HG03196 (cell line): ENCODE data around the gene THAP9.
"Not testable (repeated sequence)": the region's sequence is repeated elsewhere in the genome, so short reads cannot be mapped to it uniquely, and the experiment has no call there.

Experiments used
- ATAC-seq: cut with Tn5 transposase; IDR thresholded peaks from one replicate; pipeline ENCODE4 v1.9.1; 2021; ENCODE audit not compliant: unreplicated experiment

Gene THAP9

DNA sequence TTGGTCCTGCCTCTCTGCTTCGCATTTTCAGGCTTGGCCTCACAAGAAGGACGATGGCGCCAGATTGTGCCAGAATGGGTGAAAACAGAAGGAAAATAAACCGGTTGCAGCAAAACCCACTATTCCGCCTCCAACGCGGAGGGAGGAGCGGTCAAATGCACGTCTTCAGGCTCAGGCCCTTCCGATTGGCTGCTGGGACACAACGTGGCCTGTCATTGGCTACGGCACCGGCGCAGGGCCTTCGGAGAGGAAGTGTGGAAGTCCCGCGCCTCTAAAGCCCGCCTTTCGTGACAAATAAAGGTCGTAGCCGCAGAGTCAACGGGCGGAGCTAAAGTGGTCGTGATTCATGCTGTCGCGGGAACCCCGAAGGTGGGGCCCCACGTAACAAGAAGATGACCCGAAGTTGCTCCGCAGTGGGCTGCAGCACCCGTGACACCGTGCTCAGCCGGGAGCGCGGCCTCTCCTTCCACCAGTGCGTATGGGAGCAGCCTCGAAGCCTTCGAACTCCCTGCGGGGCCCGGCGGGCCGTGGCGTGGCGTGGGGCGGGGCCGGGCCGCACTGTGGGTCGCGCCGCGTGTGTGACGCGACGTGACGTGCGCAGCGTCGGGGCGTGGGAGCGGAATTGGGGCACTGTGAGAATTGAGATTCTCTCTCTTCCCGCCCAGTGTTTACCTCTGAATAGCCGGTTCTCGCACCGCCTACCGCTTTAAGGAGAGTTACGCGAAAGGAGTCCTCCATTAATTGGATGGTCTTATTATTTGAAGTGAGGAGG, at the start of gene THAP9:
THAP9 (plus strand) TSS at position 325 of the 772 bp plus-strand sequence; CDS start at position 393, 68 bp downstream.
- ATAC-seq, result peak; percentile 89

DNA sequence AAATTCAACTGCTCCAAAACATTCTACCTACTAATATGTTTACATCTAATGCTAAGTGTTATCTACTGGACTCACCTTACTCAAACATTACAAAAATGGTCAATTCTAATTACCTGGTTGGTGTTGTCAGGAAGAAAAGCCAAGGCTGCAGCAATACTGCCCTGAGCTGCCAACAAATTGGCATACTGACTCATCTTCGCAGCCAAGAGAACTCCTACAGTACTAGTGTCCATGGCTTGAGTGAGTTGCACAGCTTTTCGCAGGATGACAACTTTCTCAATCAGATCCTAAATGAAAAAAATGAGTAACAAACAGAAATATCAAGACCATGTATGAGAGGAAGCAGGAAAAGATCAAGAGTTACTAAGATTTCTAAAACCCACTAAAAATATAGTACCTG, 49.2 kb upstream of the THAP9 start:
- ATAC-seq, result no peak

DNA sequence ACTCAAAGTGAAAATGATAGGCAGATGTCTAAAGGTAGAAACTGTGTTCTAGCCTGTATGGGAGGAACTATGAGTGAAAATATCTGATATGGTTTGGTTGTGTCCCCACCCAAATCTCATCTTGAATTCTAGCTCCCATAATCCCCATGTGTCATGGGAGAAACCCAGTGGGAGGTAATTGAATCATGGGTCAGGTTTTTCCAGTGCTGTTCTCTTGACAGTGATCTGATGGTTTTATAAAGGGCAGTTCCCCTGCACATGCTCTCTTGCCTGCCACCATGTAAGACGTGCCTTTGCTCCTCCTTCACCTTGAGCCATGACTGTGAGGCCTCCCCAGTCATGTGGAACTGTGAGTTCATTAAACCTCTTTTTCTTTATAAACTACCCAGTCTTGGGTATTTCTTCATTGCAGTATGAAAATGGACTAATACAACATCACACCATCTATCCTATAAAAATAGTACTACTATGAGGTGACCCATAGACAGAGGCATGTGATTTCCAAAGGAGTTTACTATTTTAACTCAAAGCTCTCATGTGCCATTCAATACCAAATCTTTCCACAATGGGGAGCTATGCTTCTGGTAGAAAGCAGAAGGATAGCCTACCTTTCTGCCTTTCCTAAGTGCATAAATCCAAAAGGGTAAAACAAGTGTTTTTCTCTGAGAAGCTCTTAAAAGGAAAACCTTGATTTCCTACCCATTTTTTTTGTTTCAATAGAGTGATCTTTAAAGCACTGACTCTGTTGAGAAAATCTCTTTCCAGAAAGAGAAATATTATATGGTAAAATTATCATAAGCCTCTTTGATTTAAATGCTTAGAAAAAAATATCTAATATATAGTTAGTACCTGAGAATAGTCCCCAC, 48.4 kb upstream of the THAP9 start:
- ATAC-seq, result no peak

- ATAC-seq, result no peak
Measured at GRCh38 chr4:82852751-82853285, 47.7 kb upstream of the THAP9 start.

DNA sequence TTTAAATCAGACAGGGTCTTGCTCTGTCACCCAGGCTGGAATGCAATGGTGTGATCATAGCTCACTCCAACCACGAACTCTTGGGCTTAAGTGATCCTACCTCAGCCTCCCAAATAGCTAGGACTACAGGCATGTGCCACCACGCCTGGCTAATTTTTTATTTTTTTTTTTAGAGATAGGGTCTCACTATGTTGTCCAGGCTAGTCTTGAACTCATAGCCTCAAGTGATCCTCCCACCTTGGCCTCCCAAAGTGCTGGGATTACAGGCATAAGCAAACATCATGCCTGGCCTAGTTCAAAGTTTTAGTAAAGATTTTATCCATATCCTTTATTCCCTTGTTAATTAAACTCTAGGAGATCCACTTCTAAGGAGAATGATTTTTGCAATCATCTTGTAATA, 40.0 kb upstream of the THAP9 start:
- ATAC-seq, result not testable (repeated sequence)

DNA sequence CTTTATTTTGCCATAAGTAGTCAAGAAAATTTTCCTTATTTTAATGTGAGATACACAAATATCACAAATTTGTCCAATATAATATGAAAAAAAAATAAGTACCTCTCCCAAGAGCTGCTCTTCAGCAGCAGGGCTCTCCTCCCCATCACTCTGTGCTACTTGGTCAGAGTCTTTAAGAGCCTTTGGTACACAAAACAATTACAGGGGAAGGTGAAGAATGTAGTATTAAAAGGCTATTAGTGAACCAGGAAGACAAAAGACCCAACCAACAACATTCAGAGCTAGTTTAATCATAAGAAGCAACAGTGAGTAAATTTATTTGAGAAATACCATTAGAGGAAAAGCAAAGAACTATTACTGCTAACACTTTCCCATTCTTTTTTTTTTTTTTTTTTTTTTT, 39.0 kb upstream of the THAP9 start:
- no peak for ATAC-seq

DNA sequence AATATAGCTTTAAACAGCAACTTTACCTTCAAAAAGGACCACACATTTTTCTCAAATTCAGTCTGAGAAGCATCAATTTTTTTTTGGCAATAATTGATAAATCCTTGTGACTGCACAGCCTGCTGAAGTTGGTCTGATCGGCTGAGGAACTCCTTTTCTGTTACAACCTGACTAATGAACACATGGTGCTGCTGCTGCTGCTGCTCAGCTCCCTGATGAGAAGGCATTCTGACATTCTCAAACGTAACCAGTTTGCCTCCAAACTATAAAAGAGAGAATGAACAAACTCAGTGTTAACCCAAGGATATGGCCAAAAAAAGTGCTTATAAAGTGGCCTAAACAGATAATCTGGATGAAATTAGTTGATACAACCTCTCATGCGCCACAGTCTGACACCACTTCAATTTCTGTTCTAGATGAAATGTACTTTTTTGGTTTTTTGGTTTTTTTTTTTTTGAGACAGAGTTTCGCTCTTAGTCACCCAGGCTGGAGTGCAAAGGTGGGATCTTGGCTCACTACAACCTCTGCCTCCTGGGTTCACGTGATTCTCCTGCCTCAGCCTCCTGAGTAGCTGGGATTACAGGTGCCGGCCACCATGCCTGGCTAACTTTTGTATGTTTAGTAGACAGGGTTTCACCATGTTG, 36.1 kb upstream of the THAP9 start:
- no peak for ATAC-seq

- ATAC-seq, result no peak
Measured at GRCh38 chr4:82865592-82865991, 34.9 kb upstream of the THAP9 start.

- ATAC-seq, result not testable (repeated sequence)
Measured at GRCh38 chr4:82866033-82866432, 34.5 kb upstream of the THAP9 start.

DNA sequence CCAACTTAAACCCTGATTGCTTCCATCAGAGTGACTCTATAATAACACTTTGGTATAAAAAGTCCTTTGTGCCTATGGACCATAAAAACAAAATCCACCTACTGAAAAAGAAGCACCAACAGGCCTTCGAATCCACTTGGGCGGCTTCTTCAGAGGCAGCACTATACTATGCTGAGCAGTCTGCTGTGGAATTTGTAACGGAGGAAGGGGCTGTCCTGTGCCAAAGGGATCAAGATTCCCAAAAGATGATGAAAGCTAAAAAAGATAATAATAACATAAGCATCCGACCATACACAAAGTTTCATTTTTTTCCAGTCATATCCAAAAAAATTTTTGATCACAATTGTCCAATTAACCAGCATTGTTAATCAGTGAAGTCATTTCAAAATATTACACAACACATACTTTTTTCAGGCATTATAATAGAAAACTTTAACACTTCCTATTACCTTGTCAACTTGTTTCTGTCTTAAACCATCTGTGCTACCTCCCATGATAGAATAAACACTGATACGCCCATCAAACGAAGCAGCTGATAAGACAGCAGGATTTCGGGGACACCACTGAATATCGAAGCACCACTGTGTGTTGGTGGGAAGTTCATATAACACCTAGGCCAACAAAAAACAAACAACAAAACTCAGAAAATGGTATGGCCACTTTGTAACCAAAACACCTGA, 33.7 kb upstream of the THAP9 start:
- ATAC-seq, result no peak

DNA sequence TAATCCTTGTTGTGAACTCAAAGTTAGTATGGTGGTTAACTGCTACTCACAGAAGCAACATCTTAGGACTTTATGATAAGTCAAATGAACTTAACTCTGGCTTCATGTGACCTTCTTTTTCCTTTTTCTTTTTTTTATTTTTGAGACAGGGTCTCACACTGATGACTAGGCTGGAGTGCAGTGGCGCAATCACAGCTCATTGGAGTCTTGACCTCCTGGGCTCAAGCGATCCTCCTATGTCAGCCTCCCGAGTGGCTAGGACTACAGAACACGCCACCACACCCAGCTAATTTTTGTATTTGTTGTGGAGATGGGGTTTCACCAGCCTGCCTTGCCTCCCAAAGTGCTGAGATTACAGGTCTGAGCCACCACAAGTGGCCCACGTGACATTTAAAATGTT, 32.0 kb upstream of the THAP9 start:
- no peak for ATAC-seq

DNA sequence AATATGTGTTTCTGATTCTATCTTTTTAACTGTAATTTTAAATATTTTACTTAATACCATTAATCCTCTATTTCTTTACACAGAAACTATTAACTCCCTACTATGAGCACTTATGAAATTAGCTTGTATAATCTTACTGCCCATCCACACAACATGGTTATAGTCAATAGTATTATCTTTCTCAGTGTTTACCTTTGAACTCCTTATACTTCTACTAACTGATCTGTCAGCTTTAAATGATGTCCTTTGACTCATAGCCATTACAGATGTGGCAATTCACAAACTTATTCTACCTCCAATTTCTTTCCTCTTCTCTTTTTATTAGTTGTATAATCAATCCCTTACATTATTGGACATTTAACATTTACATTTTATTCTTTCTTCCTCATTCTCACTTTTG, 15.1 kb upstream of the THAP9 start:
- ATAC-seq, result no peak

DNA sequence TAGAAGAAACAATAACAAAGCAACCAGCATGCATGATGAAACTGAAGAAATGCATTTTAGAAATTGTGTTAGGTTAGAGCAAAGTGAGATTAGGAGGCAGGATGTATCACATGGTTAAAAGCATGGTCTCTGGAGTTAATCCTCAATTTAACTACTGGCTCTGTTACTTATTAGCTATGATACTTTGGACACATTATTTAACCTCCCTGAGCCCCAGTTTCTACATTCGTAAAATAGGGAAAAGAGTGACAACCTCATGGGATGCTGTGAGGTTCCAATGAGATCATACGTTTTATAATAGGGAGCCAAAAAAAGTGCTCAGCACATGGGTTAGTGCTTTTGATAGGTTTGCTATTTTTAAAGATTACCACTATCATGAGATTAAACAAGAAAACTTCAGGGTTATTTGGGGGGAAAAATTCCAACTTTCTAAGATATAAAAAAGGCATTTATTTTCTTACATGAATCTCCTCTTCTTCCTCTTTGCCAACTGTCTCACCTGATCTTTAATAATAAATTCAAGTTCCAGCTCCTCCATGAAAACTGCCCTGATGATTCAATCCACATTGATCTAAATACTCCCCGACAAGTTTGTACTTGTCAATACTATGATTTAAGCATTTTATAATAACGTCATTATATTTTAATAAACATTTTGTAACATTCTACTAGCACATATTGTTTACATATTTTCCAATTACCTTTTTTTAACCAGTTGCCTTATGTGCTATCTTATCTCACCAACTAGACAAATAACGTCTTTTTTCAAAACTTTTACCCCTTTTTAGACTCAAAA, 14.2 kb upstream of the THAP9 start:
- no peak for ATAC-seq

GRCh38 chr4:82889287-82889686, 11.2 kb upstream of the THAP9 start:
- ATAC-seq, result no peak

DNA sequence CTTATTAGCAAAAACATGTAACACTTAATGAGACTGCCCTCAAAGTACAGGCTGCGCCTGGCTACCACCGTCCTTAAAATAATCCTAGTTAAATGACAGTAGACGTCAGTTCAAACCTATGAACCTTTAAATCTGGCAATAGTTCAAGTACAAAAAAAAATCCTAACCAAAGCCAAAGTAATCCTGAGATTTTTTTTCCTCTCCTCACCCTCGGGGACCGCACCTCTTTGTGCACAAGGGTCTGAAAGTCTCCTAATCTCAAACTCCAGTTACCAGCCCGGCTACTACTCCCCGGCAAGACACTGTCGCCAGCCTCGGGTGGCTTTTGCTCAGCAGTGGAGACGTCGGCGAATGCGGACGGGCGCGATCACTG, 10.0 kb upstream of the THAP9 start:
- ATAC-seq, result no peak

DNA sequence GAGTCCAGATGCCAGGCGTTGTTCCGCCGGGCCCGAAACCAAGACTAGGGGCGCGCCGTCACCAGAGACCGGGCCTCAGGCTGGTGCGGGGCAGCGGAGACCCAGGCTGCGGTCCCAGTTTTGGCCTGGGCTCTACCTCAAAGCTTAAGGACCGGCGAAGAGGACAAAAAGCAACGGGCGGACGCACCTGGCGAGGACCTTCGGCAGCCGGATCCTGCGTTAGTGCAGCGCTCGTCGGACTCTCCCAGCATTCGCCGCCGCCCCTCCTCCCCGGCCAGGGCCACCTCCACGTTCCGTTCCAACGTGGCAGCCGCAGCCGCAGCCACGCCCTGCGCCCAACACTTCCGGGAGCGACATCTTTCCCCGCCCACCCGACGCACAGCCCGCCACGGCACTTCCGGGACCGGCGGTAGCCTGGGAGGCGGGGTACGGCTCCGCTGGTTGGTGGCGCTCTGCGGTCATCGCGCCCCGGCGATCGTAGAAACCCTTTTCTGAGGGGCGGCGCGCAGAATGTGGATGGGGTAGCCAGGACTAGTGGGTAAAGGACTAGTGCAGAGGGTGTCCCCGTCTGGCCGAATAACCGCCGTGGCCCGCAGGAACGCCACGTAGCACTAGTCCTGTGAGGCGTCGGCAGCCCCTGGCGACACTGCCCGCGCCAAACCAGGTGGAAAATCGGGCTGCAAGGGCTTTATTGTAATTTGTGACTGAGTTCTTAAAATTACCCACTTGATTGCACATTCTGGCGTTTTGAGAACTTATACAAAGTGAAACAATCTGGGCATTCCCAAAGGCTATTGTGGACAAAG, 9.4 kb upstream of the THAP9 start, which contains the start of gene SEC31A:
SEC31A (minus strand) TSS at position 253 of the 806 bp plus-strand sequence. CDS start 9,217 bp downstream, outside the sequence.
- ATAC-seq, result peak; percentile 90

GRCh38 chr4:82891707-82892466, 8.6 kb upstream of the THAP9 start:
- ATAC-seq, result no peak

DNA sequence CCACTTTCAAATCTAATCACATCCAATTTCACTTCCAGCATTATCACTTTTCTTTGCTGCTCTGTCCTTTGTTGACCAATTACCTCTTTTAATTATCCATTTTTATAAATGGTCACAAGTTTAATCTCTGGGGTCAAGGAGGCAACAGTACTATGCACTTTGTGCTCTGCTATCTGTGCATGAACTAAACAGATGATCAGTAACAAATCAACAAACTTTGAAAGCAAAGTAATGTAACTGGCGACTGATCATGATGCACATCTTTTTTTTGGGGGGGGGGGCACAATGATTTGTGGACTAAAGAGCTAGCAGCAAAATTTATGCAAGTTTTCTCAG, 8.1 kb upstream of the THAP9 start:
- no peak for ATAC-seq

- no peak for ATAC-seq
Measured at GRCh38 chr4:82893942-82894341, 6.6 kb upstream of the THAP9 start.
